HL-60 (cell line): ENCODE results near the gene FBXW9.

Source experiments
- CTCF ChIP-seq: IDR thresholded peaks from one replicate; pipeline ENCODE4 v1.5.1; 2011; ENCODE audit warnings: low read length, control low read depth, inconsistent platforms; ENCODE audit not compliant: insufficient read depth
- GABPA ChIP-seq: IDR thresholded peaks from 2 replicates; pipeline ENCODE4 v1.6.1; 2012; ENCODE audit warnings: low read depth
- POLR2AphosphoS5 ChIP-seq: IDR thresholded peaks from 2 replicates; pipeline ENCODE4 v1.6.1; 2012; ENCODE audit warnings: low read depth
- SPI1 ChIP-seq: IDR thresholded peaks from 2 replicates; pipeline ENCODE4 v1.6.1; 2012; ENCODE audit warnings: low read depth, mild to moderate bottlenecking, borderline replicate concordance

GRCh38 chr19:12669270-12670158, 26.9 kb downstream of the FBXW9 start:
- TF ChIP-seq CTCF, result no peak
- TF ChIP-seq SPI1, result 0 out of 2 replicates have a peak, but pooled peaks have one; percentile 9
- peak; percentile 57 for TF ChIP-seq POLR2AphosphoS5
- TF ChIP-seq GABPA, result peak; percentile 99
